ENCODE results near the gene SIGLEC1. TPM values are rescaled to one million over a fixed set of nuclear protein-coding genes. Genes with fewer than 3 reads are reported as not detected.

The SIGLEC1 gene
- total RNA-seq, 2 donors from 2014 or later = 12.2 to 45.5 TPM

- no peak for TF ChIP-seq CTCF (IDR thresholded peaks at IDR 0.05)
- Histone ChIP-seq H3K4me3 (peak overlapping the region; percentile 76), H3K27me3 (replicated peaks; ENCODE audit: insufficient read depth) (no peaks in the 10 kb centered on the region), H3K27ac (peak overlapping the region; percentile 94 to 96), H3K9me3 (no peaks in the 10 kb centered on the region), H3K36me3 (no peaks in the 10 kb centered on the region), H3K4me1 (ENCODE audit: control insufficient read depth in 1 of 2, low read depth in 2 of 2) (peaks cover 22 to 50% of the 10 kb centered on the region in 2 donors)
- DNase-seq (ENCODE audit: low spot score) = no peak
- ATAC-seq (ENCODE audit: insufficient number of reproducible peaks, low FRiP score, low read depth) = no peak
These were observed 31.0 kb downstream of the SIGLEC1 start for GRCh38 chr20:3681352-3681930.

- no peak for ATAC-seq (ENCODE audit: insufficient number of reproducible peaks, low FRiP score, low read depth)
These were observed 31.6 kb downstream of the SIGLEC1 start for GRCh38 chr20:3680701-3681351.

GRCh38 chr20:3679749-3680700, 32.4 kb downstream of the SIGLEC1 start:
- Histone ChIP-seq H3K4me3 (peak overlapping the region; percentile 76), H3K36me3 (peaks cover 6% of the 10 kb centered on the region), H3K9me3 (no peaks in the 10 kb centered on the region), H3K27ac (peak overlapping the region; percentile 94 to 96), H3K4me1 (ENCODE audit: control insufficient read depth in 1 of 2, low read depth in 2 of 2) (peaks cover 20 to 47% of the 10 kb centered on the region in 2 donors), H3K27me3 (replicated peaks; ENCODE audit: insufficient read depth) (no peaks in the 10 kb centered on the region)
- no peak for ATAC-seq (ENCODE audit: insufficient number of reproducible peaks, low FRiP score, low read depth)
- DNase-seq (ENCODE audit: low spot score) = peak; percentile 58
- no peak for TF ChIP-seq CTCF (IDR thresholded peaks at IDR 0.05)

More at GRCh38 chr20:3680701-3681351, 31.6 kb downstream of the SIGLEC1 start:
- peak overlapping the region; percentile 76 for H3K4me3 ChIP-seq
- TF ChIP-seq CTCF (IDR thresholded peaks at IDR 0.05) = no peak
- H3K27ac ChIP-seq = peak overlapping the region; percentile 94 to 96
- H3K9me3 ChIP-seq = no peaks in the 10 kb centered on the region
- no peak for DNase-seq (ENCODE audit: low spot score)
- H3K36me3 ChIP-seq = peaks cover 3% of the 10 kb centered on the region
- H3K4me1 ChIP-seq (ENCODE audit: control insufficient read depth in 1 of 2, low read depth in 2 of 2) = peaks cover 20 to 47% of the 10 kb centered on the region in 2 donors
- no peaks in the 10 kb centered on the region for H3K27me3 ChIP-seq (replicated peaks; ENCODE audit: insufficient read depth)

- no peaks in the 10 kb centered on the region for H3K27me3 ChIP-seq (replicated peaks; ENCODE audit: insufficient read depth)
- DNase-seq (ENCODE audit: low spot score) (no peak), ATAC-seq (ENCODE audit: insufficient number of reproducible peaks, low FRiP score, low read depth) (no peak)
- peak overlapping the region; percentile 94 to 96 for H3K27ac ChIP-seq
- peaks cover 14% of the 10 kb centered on the region for H3K36me3 ChIP-seq
- TF ChIP-seq CTCF (IDR thresholded peaks at IDR 0.05) = no peak
- H3K4me3 ChIP-seq = no peak overlapping the region
- peaks cover 20 to 47% of the 10 kb centered on the region in 2 donors for H3K4me1 ChIP-seq (ENCODE audit: control insufficient read depth in 1 of 2, low read depth in 2 of 2)
- H3K9me3 ChIP-seq = no peaks in the 10 kb centered on the region
These were observed 33.3 kb downstream of the SIGLEC1 start for GRCh38 chr20:3678856-3679720.
